B cell (primary cell): Measurements from ENCODE around the gene ZNF622. TPM values are rescaled to one million over a fixed set of nuclear protein-coding genes. Genes with fewer than 3 reads are reported as not detected.

Experiments
- ATAC-seq: fragments of 200-7000 bp; cut with Tn5 transposase; one replicate; pipeline ENCODE4 v1.10.0; 2021; ENCODE audit warnings: low read depth, mild to moderate bottlenecking, moderate number of reproducible peaks, moderate library complexity
- CTCF ChIA-PET: fragments of 350-600 bp; sonication (Branson Sonifier 250); formaldehyde crosslinking; loops from one replicate; lab custom pipeline; 2021; ENCODE audit warnings: antibody characterized with exemption, inconsistent platforms; lab: Charles Lee
- POLR2A ChIA-PET: fragments of 350-600 bp; sonication (Branson Sonifier 250); formaldehyde crosslinking; loops from one replicate; lab custom pipeline; 2021; ENCODE audit warnings: antibody characterized with exemption; lab: Charles Lee
- DNase-seq: peaks from one replicate; pipeline ENCODE4 v3.0.0; 2013
- H2AFZ ChIP-seq: 2 replicates; pipeline ENCODE4 v1.6.1; 2012; ENCODE audit warnings: mild to moderate bottlenecking, low read depth, low read length; ENCODE audit not compliant: insufficient read depth, poor library complexity, severe bottlenecking
- H3K27ac ChIP-seq, 2 donors: 1 replicate in 1 of 2; 2 replicates in 1 of 2; pipeline ENCODE4 v1.5.1; 2012 to 2013; ENCODE audit warnings: low read length in 2 of 2, mild to moderate bottlenecking in 2 of 2, moderate library complexity in 1 of 2
- H3K27me3 ChIP-seq, 4 experiments: fragments of 200-600 bp in 1 of 4; sonication (generic) in 1 of 4; replicated peaks in 1 of 4; 1 replicate in 2 of 4; 2 replicates in 2 of 4; pipeline versions ENCODE4 v1.6.1 to v1.7.0; 2013 to 2016; ENCODE audit warnings: low read length in 3 of 4, mild to moderate bottlenecking in 2 of 4, mixed read lengths in 1 of 4, moderate library complexity in 1 of 4; ENCODE audit not compliant: insufficient read depth in 4 of 4, control insufficient read depth in 3 of 4; ENCODE audit errors: control extremely low read depth in 1 of 4
- H3K36me3 ChIP-seq, 2 experiments: replicated peaks in 1 of 2; 1 replicate in 1 of 2; 2 replicates in 1 of 2; pipeline versions ENCODE4 v1.6.1 to v1.7.1; 2013; ENCODE audit warnings: low read length in 1 of 2; ENCODE audit not compliant: insufficient read depth in 2 of 2, control insufficient read depth in 1 of 2; ENCODE audit errors: control extremely low read depth in 1 of 2, extremely low read depth in 1 of 2
- H3K4me1 ChIP-seq, 2 donors: fragments of 200-600 bp in 1 of 2; sonication (generic) in 1 of 2; 1 replicate in 1 of 2; 2 replicates in 1 of 2; pipeline versions ENCODE4 v1.5.1 to v1.6.1; 2013 to 2017; ENCODE audit warnings: low read length in 2 of 2; ENCODE audit not compliant: control insufficient read depth in 2 of 2, insufficient read depth in 2 of 2
- H3K4me2 ChIP-seq: replicated peaks from 2 replicates; pipeline ENCODE3; 2012; ENCODE audit warnings: mild to moderate bottlenecking, low read depth, low read length; ENCODE audit not compliant: poor library complexity, severe bottlenecking
- H3K4me3 ChIP-seq, 5 experiments: fragments of 200-600 bp in 1 of 5; sonication (generic) in 1 of 5; 1 replicate in 3 of 5; 2 replicates in 2 of 5; pipeline versions ENCODE4 v1.5.1 to v1.7.0; 2011 to 2016; ENCODE audit warnings: low read length in 4 of 5, mild to moderate bottlenecking in 4 of 5, low read depth in 2 of 5, control low read depth in 1 of 5, moderate library complexity in 1 of 5; ENCODE audit not compliant: insufficient read depth in 1 of 5; ENCODE audit errors: control extremely low read depth in 1 of 5, extremely low read depth in 1 of 5
- H3K79me2 ChIP-seq: fragments of 200-600 bp; sonication (generic); one replicate; pipeline ENCODE4 v1.6.0; 2016; ENCODE audit warnings: low read length; ENCODE audit not compliant: control insufficient read depth, insufficient read depth
- H3K9ac ChIP-seq: fragments of 200-600 bp; sonication (generic); 2 replicates; pipeline ENCODE4 v1.6.1; 2017; ENCODE audit warnings: mild to moderate bottlenecking, low read length, moderate library complexity
- H3K9me3 ChIP-seq, 3 donors: one replicate each; pipeline versions ENCODE4 v1.6.1 to v1.7.1; 2013; ENCODE audit warnings: low read length in 2 of 3; ENCODE audit not compliant: control insufficient read depth in 2 of 3, insufficient read depth in 1 of 3; ENCODE audit errors: control extremely low read depth in 1 of 3
- H4K20me1 ChIP-seq: 2 replicates; pipeline ENCODE4 v1.6.0; 2012; ENCODE audit warnings: mild to moderate bottlenecking, low read length; ENCODE audit not compliant: insufficient read depth, control insufficient read depth, poor library complexity, severe bottlenecking
- H3K27ac Mint-ChIP-seq: one replicate; pipeline ENCODE4 v1.8.0; 2021; ENCODE audit warnings: mixed read lengths
- H3K27me3 Mint-ChIP-seq: one replicate; pipeline ENCODE4 v1.8.0; 2021; ENCODE audit warnings: mixed read lengths
- H3K4me1 Mint-ChIP-seq: one replicate; pipeline ENCODE4 v1.8.0; 2021; ENCODE audit warnings: mixed read lengths
- H3K4me3 Mint-ChIP-seq: one replicate; pipeline ENCODE4 v1.8.0; 2021; ENCODE audit warnings: mixed read lengths
- H3K9me3 Mint-ChIP-seq: one replicate; pipeline ENCODE4 v1.8.0; 2022; ENCODE audit warnings: mixed read lengths; ENCODE audit not compliant: insufficient read depth
- EZH2 ChIP-seq: IDR thresholded peaks from 2 replicates; pipeline ENCODE4 v1.6.1; 2012; ENCODE audit warnings: borderline replicate concordance, low read depth, mild to moderate bottlenecking, moderate library complexity, low read length; ENCODE audit not compliant: insufficient read depth, poor library complexity, severe bottlenecking
- WGBS: methylation state at CpG from one replicate; pipeline ENCODE4 v1.1.5; 2013; ENCODE audit warnings: missing lambda C conversion rate; ENCODE audit not compliant: insufficient coverage; 5-methylcytosine and 5-hydroxymethylcytosine counted together
- intact Hi-C: fragments of 100-400 bp; cut with micrococcal nuclease; formaldehyde crosslinking; loops from one replicate; pipeline ENCODE4 v1.10.0; 2022
- polyA plus RNA-seq: library from polyadenylated mRNA; depleted of rRNA; stranded (reverse); fragments of >200 nt; gene quantifications from 2 replicates; pipeline ENCODE4 v1.2.3, GENCODE V29; 2012
- total RNA-seq, 2 donors: library from RNA; stranded (reverse); fragments of 120-200 nt in 1 of 2; gene quantifications; 1 replicate in 1 of 2; 2 replicates in 1 of 2; pipeline versions ENCODE4 v1.2.3 to v1.2.4, GENCODE V29; 2013 to 2022
- TF ChIP-seq, protein P1 (sequence below): fragments of 200-600 bp; IDR thresholded peaks from one replicate; pipeline ENCODE4 v1.8.0; 2022; ENCODE audit warnings: antibody characterized with exemption, mild to moderate bottlenecking

ZNF622 gene
- total and polyA plus RNA-seq, 2 donors (not counting 1 experiment from before 2014, with no cell fraction given), result 7.5 to 37.1 TPM

DNA sequence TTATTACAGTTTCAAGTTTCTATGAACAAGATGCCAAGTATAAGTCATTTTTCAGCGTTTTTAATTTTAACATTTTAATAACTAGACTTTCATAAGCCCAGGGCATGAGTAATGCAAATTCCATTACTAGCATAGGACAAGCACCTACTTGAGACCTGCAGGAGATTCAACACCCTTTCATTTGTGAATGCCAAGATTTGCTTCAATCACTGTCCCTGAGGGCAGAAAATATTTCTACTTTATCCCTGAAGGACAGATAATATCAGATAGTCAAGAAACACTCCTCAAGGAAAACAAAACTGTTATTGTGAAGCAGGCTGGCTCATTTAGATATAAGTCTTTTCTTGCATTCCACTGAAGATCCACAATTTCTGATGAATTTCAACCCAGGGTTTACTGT is 27.7 kb upstream of the ZNF622 start:
- H3K79me2 ChIP-seq, result no peaks in the 10 kb centered on the region
- no peak overlapping the region for H3K4me3 ChIP-seq
- Mint-ChIP-seq H3K4me3 (no peak overlapping the region), H3K27me3 (no peaks in the 10 kb centered on the region), H3K27ac (no peak overlapping the region), H3K4me1 (no peaks in the 10 kb centered on the region), H3K9me3 (peaks cover 15% of the 10 kb centered on the region)
- no peak for TF ChIP-seq EZH2
- TF ChIP-seq, protein P1, sequence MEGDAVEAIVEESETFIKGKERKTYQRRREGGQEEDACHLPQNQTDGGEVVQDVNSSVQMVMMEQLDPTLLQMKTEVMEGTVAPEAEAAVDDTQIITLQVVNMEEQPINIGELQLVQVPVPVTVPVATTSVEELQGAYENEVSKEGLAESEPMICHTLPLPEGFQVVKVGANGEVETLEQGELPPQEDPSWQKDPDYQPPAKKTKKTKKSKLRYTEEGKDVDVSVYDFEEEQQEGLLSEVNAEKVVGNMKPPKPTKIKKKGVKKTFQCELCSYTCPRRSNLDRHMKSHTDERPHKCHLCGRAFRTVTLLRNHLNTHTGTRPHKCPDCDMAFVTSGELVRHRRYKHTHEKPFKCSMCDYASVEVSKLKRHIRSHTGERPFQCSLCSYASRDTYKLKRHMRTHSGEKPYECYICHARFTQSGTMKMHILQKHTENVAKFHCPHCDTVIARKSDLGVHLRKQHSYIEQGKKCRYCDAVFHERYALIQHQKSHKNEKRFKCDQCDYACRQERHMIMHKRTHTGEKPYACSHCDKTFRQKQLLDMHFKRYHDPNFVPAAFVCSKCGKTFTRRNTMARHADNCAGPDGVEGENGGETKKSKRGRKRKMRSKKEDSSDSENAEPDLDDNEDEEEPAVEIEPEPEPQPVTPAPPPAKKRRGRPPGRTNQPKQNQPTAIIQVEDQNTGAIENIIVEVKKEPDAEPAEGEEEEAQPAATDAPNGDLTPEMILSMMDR, result no peak
- no peak overlapping the region for H3K4me2 ChIP-seq
- H3K9me3 ChIP-seq, result peaks cover 4 to 16% (median 14%) of the 10 kb centered on the region in 3 donors
- intact Hi-C loops, result no loop called here
- WGBS, result 86% methylated on average over 1 of the region's 1 CpG
- no peak for DNase-seq
- no peaks in the 10 kb centered on the region for H3K4me1 ChIP-seq
- H3K27ac ChIP-seq, result no peak overlapping the region
- CTCF ChIA-PET, result no interaction called here
- no peak overlapping the region for H2AFZ ChIP-seq
- no peak overlapping the region for H3K9ac ChIP-seq
- POLR2A ChIA-PET, result no interaction called here
- no peak for ATAC-seq
- no peaks in the 10 kb centered on the region for H4K20me1 ChIP-seq
- no peaks in the 10 kb centered on the region for H3K27me3 ChIP-seq
- no peaks in the 10 kb centered on the region for H3K36me3 ChIP-seq

DNA sequence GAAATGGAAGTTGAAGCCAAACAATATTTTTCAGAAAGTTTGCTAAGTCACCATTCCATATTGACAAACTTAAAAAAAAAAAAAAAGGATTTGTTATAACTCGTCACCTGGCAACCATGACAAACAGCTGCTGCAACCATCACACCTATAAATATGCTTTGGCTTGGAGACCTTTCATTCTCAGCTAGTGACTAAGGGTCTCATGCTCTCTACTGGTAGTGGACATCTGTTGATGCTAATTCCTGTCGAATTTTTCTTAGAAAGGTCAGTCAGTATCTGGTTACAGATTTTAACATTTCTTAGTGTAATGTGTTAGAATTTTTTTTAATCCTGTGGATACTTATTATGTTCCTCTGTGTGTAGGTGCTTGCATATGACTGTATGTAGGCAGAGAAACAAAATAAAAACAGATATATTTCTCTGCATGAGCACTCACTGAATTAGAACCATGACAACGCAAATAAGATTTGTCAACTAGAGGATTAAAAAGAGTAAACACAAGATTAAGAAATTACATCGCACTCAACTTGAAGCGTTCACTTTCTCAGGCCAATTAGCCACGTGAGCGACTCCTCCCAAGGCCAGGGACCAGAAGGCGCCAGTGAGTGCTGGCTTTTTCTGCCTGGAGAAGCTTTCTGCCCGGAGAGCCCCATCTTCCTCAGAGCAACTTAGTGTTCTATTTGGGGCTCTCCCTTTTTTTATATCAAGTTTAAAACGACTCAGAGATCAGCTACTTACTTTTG is 27.0 kb upstream of the ZNF622 start:
- POLR2A ChIA-PET, result no interaction called here
- Mint-ChIP-seq H3K4me3 (no peak overlapping the region), H3K27me3 (no peaks in the 10 kb centered on the region), H3K4me1 (no peaks in the 10 kb centered on the region), H3K27ac (no peak overlapping the region), H3K9me3 (peaks cover 11% of the 10 kb centered on the region)
- intact Hi-C loops, result no loop called here
- ATAC-seq (no peak), DNase-seq (no peak)
- TF ChIP-seq, protein P1, result no peak
- no peak for TF ChIP-seq EZH2
- CTCF ChIA-PET, result interaction anchor here (0.6 kb wide), 1 partner anchor 1278 kb away, joined by 8 read pairs; no protein-coding TSS in a partner anchor
- Histone ChIP-seq H2AFZ (no peak overlapping the region), H4K20me1 (no peaks in the 10 kb centered on the region), H3K4me2 (no peak overlapping the region), H3K36me3 (no peaks in the 10 kb centered on the region), H3K79me2 (no peaks in the 10 kb centered on the region), H3K27ac (no peak overlapping the region), H3K9me3 (peaks cover 4 to 16% (median 14%) of the 10 kb centered on the region in 3 donors), H3K9ac (no peak overlapping the region), H3K27me3 (no peaks in the 10 kb centered on the region), H3K4me1 (no peaks in the 10 kb centered on the region), H3K4me3 (no peak overlapping the region)
- 98% methylated on average over 8 of the region's 10 CpGs for WGBS
